Glomerular endothelial cell (primary cell): ENCODE measurements around the gene TSPEAR. TPM values are rescaled to one million over a fixed set of nuclear protein-coding genes. Genes with fewer than 3 reads are reported as not detected.

Experiments used
- DNase-seq: peaks from one replicate; pipeline ENCODE4 v3.0.0-alpha.2; 2011; ENCODE audit warnings: low read depth, low spot score; ENCODE audit errors: extremely low read depth
- total RNA-seq: library from RNA; depleted of rRNA; stranded (reverse); fragments of >200 nt; gene quantifications from 2 replicates; pipeline ENCODE4 v1.2.3, GENCODE V29; 2015

TSPEAR gene
- total RNA-seq, 1 donor from 2014 or later: 0.12 TPM

GRCh38 chr21:44498280-44499210, 212.8 kb downstream of the TSPEAR start:
- no peak for DNase-seq

- DNase-seq: no peak
These were observed 213.7 kb downstream of the TSPEAR start for GRCh38 chr21:44497703-44498126.

- no peak for DNase-seq
These were observed 214.5 kb downstream of the TSPEAR start for GRCh38 chr21:44496564-44497550.

GRCh38 chr21:44495611-44496563, 215.5 kb downstream of the TSPEAR start:
- DNase-seq: no peak

- no peak for DNase-seq
These were observed 216.4 kb downstream of the TSPEAR start for GRCh38 chr21:44494956-44495355.

- DNase-seq: no peak
These were observed 217.0 kb downstream of the TSPEAR start for GRCh38 chr21:44494418-44494817.

GRCh38 chr21:44492567-44493385, 218.6 kb downstream of the TSPEAR start:
- DNase-seq: no peak

- no peak for DNase-seq
These were observed 220.6 kb downstream of the TSPEAR start for GRCh38 chr21:44490816-44491215.

GRCh38 chr21:44490405-44490804, 221.0 kb downstream of the TSPEAR start:
- DNase-seq: no peak

GRCh38 chr21:44489962-44490361, 221.4 kb downstream of the TSPEAR start:
- DNase-seq: no peak

- no peak for DNase-seq
These were observed 223.5 kb downstream of the TSPEAR start for GRCh38 chr21:44487831-44488230.

GRCh38 chr21:44486302-44486701, 225.1 kb downstream of the TSPEAR start:
- no peak for DNase-seq

GRCh38 chr21:44485796-44486195, 225.6 kb downstream of the TSPEAR start:
- no peak for DNase-seq

- DNase-seq: no peak
These were observed 226.0 kb downstream of the TSPEAR start for GRCh38 chr21:44485254-44485793.

- DNase-seq: no peak
These were observed 226.7 kb downstream of the TSPEAR start for GRCh38 chr21:44484498-44485253.

- no peak for DNase-seq
These were observed 227.8 kb downstream of the TSPEAR start for GRCh38 chr21:44483288-44484237.
